Erythroblast (primary cell): Measurements from ENCODE around the gene SCYL1.

Experiments used
- GATA1 ChIP-seq: IDR thresholded peaks from 2 replicates; pipeline ENCODE4 v1.6.1; 2011; ENCODE audit warnings: low read depth, mild to moderate bottlenecking, control low read depth, low read length, moderate library complexity
- POLR2A ChIP-seq: IDR thresholded peaks from 2 replicates; pipeline ENCODE4 v1.6.1; 2011; ENCODE audit warnings: mild to moderate bottlenecking, low read length

- TF ChIP-seq POLR2A, result peak; percentile 95
- no peak for TF ChIP-seq GATA1
Measured at GRCh38 chr11:65506772-65507505, 17.9 kb upstream of the SCYL1 start.
